ENCODE measurements around the gene USP7.
"Not testable (repeated sequence)": the region's sequence is repeated elsewhere in the genome, so short reads cannot be mapped to it uniquely, and the experiment has no call there.

Gene USP7

GRCh38 chr16:8917336-8917735 lies 46.4 kb downstream of the USP7 start:
- H3K79me1 ChIP-seq (ENCODE audit: low read depth, low read length); H3K4ac ChIP-seq (ENCODE audit: low read length); H2BK5ac ChIP-seq (ENCODE audit: low read length); H3K4me1 ChIP-seq (ENCODE audit: control insufficient read depth in 2 of 2, insufficient read depth in 1 of 2, low read depth in 1 of 2, low read length in 2 of 2); H2AFZ ChIP-seq (ENCODE audit: low read length); H2AK5ac ChIP-seq (ENCODE audit: low read depth, low read length); H3K9me3 ChIP-seq (replicated peaks in 1 of 2; ENCODE audit: control insufficient read depth in 2 of 2, insufficient read depth in 1 of 2, low read depth in 1 of 2, low read length in 2 of 2); H3K4me2 ChIP-seq (ENCODE audit: insufficient read depth, low read length, poor library complexity, severe bottlenecking); H4K91ac ChIP-seq (ENCODE audit: low read depth, low read length, poor library complexity); H3K9ac ChIP-seq (ENCODE audit: low read depth, low read length, poor library complexity); H3K23ac ChIP-seq (ENCODE audit: low read depth, low read length, poor library complexity); H4K8ac ChIP-seq (ENCODE audit: low read depth, low read length); DNase-seq (ENCODE audit: low spot score); H2BK12ac ChIP-seq (ENCODE audit: low read length); H3K27ac ChIP-seq (replicated peaks; ENCODE audit: low read length); H3K14ac ChIP-seq (ENCODE audit: low read length); H3K27me3 ChIP-seq (ENCODE audit: control insufficient read depth in 3 of 3, insufficient read depth in 3 of 3, low read depth in 1 of 3, low read length in 3 of 3); H2BK15ac ChIP-seq (ENCODE audit: low read length); H2BK120ac ChIP-seq (ENCODE audit: low read depth, low read length); H3K18ac ChIP-seq (ENCODE audit: low read length); H3K4me3 ChIP-seq (ENCODE audit: low read length in 2 of 2): not testable (repeated sequence)
- WGBS, 2 donors (ENCODE audit: extremely low coverage in 2 of 2, insufficient read length in 2 of 2, insufficient replicate concordance in 1 of 2): no CpG with 5 or more reads among the region's 10 CpGs
- H3K36me3 ChIP-seq (replicated peaks in 1 of 2; ENCODE audit: control insufficient read depth in 2 of 2, insufficient read depth in 2 of 2, low read length in 2 of 2): peaks cover 35 to 99% of the 10 kb centered on the region in 2 donors

- no peak overlapping the region for H2BK5ac ChIP-seq (ENCODE audit: low read length)
- H3K4me3 ChIP-seq (ENCODE audit: low read length in 2 of 2): no peak overlapping the region
- no peak overlapping the region for H3K14ac ChIP-seq (ENCODE audit: low read length)
- H3K79me1 ChIP-seq (ENCODE audit: low read depth, low read length): no peaks in the 10 kb centered on the region
- H3K4me1 ChIP-seq (ENCODE audit: control insufficient read depth in 2 of 2, insufficient read depth in 1 of 2, low read depth in 1 of 2, low read length in 2 of 2): no peaks in the 10 kb centered on the region
- no CpG with 5 or more reads among the region's 5 CpGs for WGBS, 2 donors (ENCODE audit: extremely low coverage in 2 of 2, insufficient read length in 2 of 2, insufficient replicate concordance in 1 of 2)
- no peak overlapping the region for H3K9ac ChIP-seq (ENCODE audit: low read depth, low read length, poor library complexity)
- no peak overlapping the region for H2AK5ac ChIP-seq (ENCODE audit: low read depth, low read length)
- no peak overlapping the region for H3K4me2 ChIP-seq (ENCODE audit: insufficient read depth, low read length, poor library complexity, severe bottlenecking)
- H3K36me3 ChIP-seq (replicated peaks in 1 of 2; ENCODE audit: control insufficient read depth in 2 of 2, insufficient read depth in 2 of 2, low read length in 2 of 2): peaks cover 33 to 99% of the 10 kb centered on the region in 2 donors
- H3K4ac ChIP-seq (ENCODE audit: low read length): no peak overlapping the region
- no peak overlapping the region for H3K27ac ChIP-seq (replicated peaks; ENCODE audit: low read length)
- H3K18ac ChIP-seq (ENCODE audit: low read length): no peak overlapping the region
- no peak overlapping the region for H2AFZ ChIP-seq (ENCODE audit: low read length)
- no peak for DNase-seq (ENCODE audit: low spot score)
- H3K27me3 ChIP-seq (ENCODE audit: control insufficient read depth in 3 of 3, insufficient read depth in 3 of 3, low read depth in 1 of 3, low read length in 3 of 3): no peaks in the 10 kb centered on the region
- H4K91ac ChIP-seq (ENCODE audit: low read depth, low read length, poor library complexity): no peak overlapping the region
- no peaks in the 10 kb centered on the region for H3K9me3 ChIP-seq (replicated peaks in 1 of 2; ENCODE audit: control insufficient read depth in 2 of 2, insufficient read depth in 1 of 2, low read depth in 1 of 2, low read length in 2 of 2)
- no peak overlapping the region for H3K23ac ChIP-seq (ENCODE audit: low read depth, low read length, poor library complexity)
- H4K8ac ChIP-seq (ENCODE audit: low read depth, low read length): no peak overlapping the region
- H2BK15ac ChIP-seq (ENCODE audit: low read length): no peak overlapping the region
- no peak overlapping the region for H2BK12ac ChIP-seq (ENCODE audit: low read length)
- H2BK120ac ChIP-seq (ENCODE audit: low read depth, low read length): no peak overlapping the region
These were observed 47.0 kb downstream of the USP7 start for GRCh38 chr16:8916541-8917225.

GRCh38 chr16:8915722-8916301 lies 47.9 kb downstream of the USP7 start:
- Histone ChIP-seq H3K9me3 (replicated peaks in 1 of 2; ENCODE audit: control insufficient read depth in 2 of 2, insufficient read depth in 1 of 2, low read depth in 1 of 2, low read length in 2 of 2) (no peaks in the 10 kb centered on the region), H4K8ac (ENCODE audit: low read depth, low read length) (no peak overlapping the region), H3K27ac (replicated peaks; ENCODE audit: low read length) (no peak overlapping the region), H3K36me3 (replicated peaks in 1 of 2; ENCODE audit: control insufficient read depth in 2 of 2, insufficient read depth in 2 of 2, low read length in 2 of 2) (peaks cover 37 to 99% of the 10 kb centered on the region in 2 donors), H4K91ac (ENCODE audit: low read depth, low read length, poor library complexity) (no peak overlapping the region), H2BK15ac (ENCODE audit: low read length) (no peak overlapping the region), H3K4me2 (ENCODE audit: insufficient read depth, low read length, poor library complexity, severe bottlenecking) (no peak overlapping the region), H2BK120ac (ENCODE audit: low read depth, low read length) (no peak overlapping the region), H3K27me3 (ENCODE audit: control insufficient read depth in 3 of 3, insufficient read depth in 3 of 3, low read depth in 1 of 3, low read length in 3 of 3) (no peaks in the 10 kb centered on the region), H3K14ac (ENCODE audit: low read length) (no peak overlapping the region), H2AFZ (ENCODE audit: low read length) (no peak overlapping the region), H3K4me1 (ENCODE audit: control insufficient read depth in 2 of 2, insufficient read depth in 1 of 2, low read depth in 1 of 2, low read length in 2 of 2) (no peaks in the 10 kb centered on the region), H3K9ac (ENCODE audit: low read depth, low read length, poor library complexity) (no peak overlapping the region), H2BK5ac (ENCODE audit: low read length) (no peak overlapping the region), H2BK12ac (ENCODE audit: low read length) (no peak overlapping the region), H3K79me1 (ENCODE audit: low read depth, low read length) (peaks cover 2% of the 10 kb centered on the region), H3K4ac (ENCODE audit: low read length) (no peak overlapping the region), H3K23ac (ENCODE audit: low read depth, low read length, poor library complexity) (no peak overlapping the region), H2AK5ac (ENCODE audit: low read depth, low read length) (no peak overlapping the region), H3K4me3 (ENCODE audit: low read length in 2 of 2) (no peak overlapping the region), H3K18ac (ENCODE audit: low read length) (no peak overlapping the region)
- DNase-seq (ENCODE audit: low spot score): no peak
- WGBS, 2 donors (ENCODE audit: extremely low coverage in 2 of 2, insufficient read length in 2 of 2, insufficient replicate concordance in 1 of 2): no CpG with 5 or more reads among the region's 7 CpGs

GRCh38 chr16:8914098-8914497 lies 49.6 kb downstream of the USP7 start:
- no peak overlapping the region for H3K18ac ChIP-seq (ENCODE audit: low read length)

More at GRCh38 chr16:8914098-8914497, 49.6 kb downstream of the USP7 start:
- no peak overlapping the region for H2BK5ac ChIP-seq (ENCODE audit: low read length)
- H3K4me2 ChIP-seq (ENCODE audit: insufficient read depth, low read length, poor library complexity, severe bottlenecking): no peak overlapping the region
- H3K79me1 ChIP-seq (ENCODE audit: low read depth, low read length): peaks cover 2% of the 10 kb centered on the region
- H4K91ac ChIP-seq (ENCODE audit: low read depth, low read length, poor library complexity): no peak overlapping the region
- no peak overlapping the region for H3K4me3 ChIP-seq (ENCODE audit: low read length in 2 of 2)
- H3K27me3 ChIP-seq (ENCODE audit: control insufficient read depth in 3 of 3, insufficient read depth in 3 of 3, low read depth in 1 of 3, low read length in 3 of 3): no peaks in the 10 kb centered on the region
- no peak overlapping the region for H3K27ac ChIP-seq (replicated peaks; ENCODE audit: low read length)
- no peak overlapping the region for H2AK5ac ChIP-seq (ENCODE audit: low read depth, low read length)
- H2BK15ac ChIP-seq (ENCODE audit: low read length): no peak overlapping the region
- no CpG with 5 or more reads among the region's 3 CpGs for WGBS, 2 donors (ENCODE audit: extremely low coverage in 2 of 2, insufficient read length in 2 of 2, insufficient replicate concordance in 1 of 2)
- H3K4me1 ChIP-seq (ENCODE audit: control insufficient read depth in 2 of 2, insufficient read depth in 1 of 2, low read depth in 1 of 2, low read length in 2 of 2): no peaks in the 10 kb centered on the region
- H2AFZ ChIP-seq (ENCODE audit: low read length): no peak overlapping the region
- no peak for DNase-seq (ENCODE audit: low spot score)
- H2BK120ac ChIP-seq (ENCODE audit: low read depth, low read length): no peak overlapping the region
- H3K9ac ChIP-seq (ENCODE audit: low read depth, low read length, poor library complexity): no peak overlapping the region
- H4K8ac ChIP-seq (ENCODE audit: low read depth, low read length): no peak overlapping the region
- H3K14ac ChIP-seq (ENCODE audit: low read length): no peak overlapping the region
- H3K9me3 ChIP-seq (replicated peaks in 1 of 2; ENCODE audit: control insufficient read depth in 2 of 2, insufficient read depth in 1 of 2, low read depth in 1 of 2, low read length in 2 of 2): no peaks in the 10 kb centered on the region
- peaks cover 29 to 99% of the 10 kb centered on the region in 2 donors for H3K36me3 ChIP-seq (replicated peaks in 1 of 2; ENCODE audit: control insufficient read depth in 2 of 2, insufficient read depth in 2 of 2, low read length in 2 of 2)
- H3K4ac ChIP-seq (ENCODE audit: low read length): no peak overlapping the region
- H2BK12ac ChIP-seq (ENCODE audit: low read length): no peak overlapping the region
- no peak overlapping the region for H3K23ac ChIP-seq (ENCODE audit: low read depth, low read length, poor library complexity)
